GM18502 (cell line): ENCODE data around the gene CORO1C.

Experiments
- ATAC-seq: cut with Tn5 transposase; IDR thresholded peaks from one replicate; pipeline ENCODE4 v1.9.1; 2021; ENCODE audit warnings: mild to moderate bottlenecking; ENCODE audit not compliant: unreplicated experiment, poor library complexity

CORO1C gene

GRCh38 chr12:108700833-108701541 is 30.3 kb downstream of the CORO1C start:
- ATAC-seq, result no peak

- ATAC-seq, result no peak
Measured at GRCh38 chr12:108699955-108700563, 31.3 kb downstream of the CORO1C start.

GRCh38 chr12:108697905-108698304 is 33.4 kb downstream of the CORO1C start:
- no peak for ATAC-seq

- ATAC-seq, result no peak
Measured at GRCh38 chr12:108696996-108697290, 34.4 kb downstream of the CORO1C start.

DNA sequence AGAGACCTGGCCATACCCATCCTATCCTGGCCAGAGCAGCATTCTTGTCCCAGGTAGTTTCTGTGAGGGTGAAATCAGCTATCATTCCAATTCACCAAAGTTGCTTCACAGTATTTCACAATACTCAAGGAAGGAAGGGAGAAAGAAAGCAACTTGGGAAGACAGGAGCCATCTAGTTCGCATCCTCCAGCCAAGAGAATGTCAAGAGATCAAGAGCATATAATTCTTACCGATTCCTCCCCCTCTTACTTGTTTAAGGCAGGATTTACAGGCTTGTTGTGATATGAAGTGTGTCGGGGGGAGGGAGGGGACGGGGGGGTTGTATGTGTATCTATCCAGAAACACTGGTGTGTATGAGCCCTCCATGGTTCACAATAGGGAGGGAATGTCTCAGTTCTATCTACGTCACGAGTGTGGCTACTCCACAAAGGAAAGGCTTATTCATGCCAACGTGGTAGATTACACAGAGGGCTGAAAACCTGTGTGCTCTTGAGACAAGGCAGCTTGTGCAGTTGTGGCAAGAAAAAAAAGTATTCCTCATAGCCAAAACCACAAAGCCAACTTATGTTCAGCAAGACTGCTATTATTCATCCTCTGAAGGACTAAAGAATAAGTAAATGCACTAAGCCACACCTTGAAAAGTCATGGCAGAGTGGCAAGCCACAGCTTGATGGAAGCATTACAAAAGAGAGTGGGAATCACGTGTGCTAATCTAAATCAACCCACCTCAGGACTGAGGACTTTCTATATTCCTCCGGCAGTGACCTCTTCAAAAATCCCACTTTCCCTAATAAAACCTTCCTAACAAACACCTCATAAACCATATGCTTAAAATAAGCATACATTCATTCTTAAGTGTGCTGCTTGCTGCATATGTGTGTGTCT is 35.0 kb downstream of the CORO1C start:
- no peak for ATAC-seq

GRCh38 chr12:108694812-108695278 is 36.5 kb downstream of the CORO1C start:
- no peak for ATAC-seq

GRCh38 chr12:108693751-108694150 is 37.6 kb downstream of the CORO1C start:
- no peak for ATAC-seq

- no peak for ATAC-seq
Measured at GRCh38 chr12:108693186-108693730, 38.1 kb downstream of the CORO1C start.

DNA sequence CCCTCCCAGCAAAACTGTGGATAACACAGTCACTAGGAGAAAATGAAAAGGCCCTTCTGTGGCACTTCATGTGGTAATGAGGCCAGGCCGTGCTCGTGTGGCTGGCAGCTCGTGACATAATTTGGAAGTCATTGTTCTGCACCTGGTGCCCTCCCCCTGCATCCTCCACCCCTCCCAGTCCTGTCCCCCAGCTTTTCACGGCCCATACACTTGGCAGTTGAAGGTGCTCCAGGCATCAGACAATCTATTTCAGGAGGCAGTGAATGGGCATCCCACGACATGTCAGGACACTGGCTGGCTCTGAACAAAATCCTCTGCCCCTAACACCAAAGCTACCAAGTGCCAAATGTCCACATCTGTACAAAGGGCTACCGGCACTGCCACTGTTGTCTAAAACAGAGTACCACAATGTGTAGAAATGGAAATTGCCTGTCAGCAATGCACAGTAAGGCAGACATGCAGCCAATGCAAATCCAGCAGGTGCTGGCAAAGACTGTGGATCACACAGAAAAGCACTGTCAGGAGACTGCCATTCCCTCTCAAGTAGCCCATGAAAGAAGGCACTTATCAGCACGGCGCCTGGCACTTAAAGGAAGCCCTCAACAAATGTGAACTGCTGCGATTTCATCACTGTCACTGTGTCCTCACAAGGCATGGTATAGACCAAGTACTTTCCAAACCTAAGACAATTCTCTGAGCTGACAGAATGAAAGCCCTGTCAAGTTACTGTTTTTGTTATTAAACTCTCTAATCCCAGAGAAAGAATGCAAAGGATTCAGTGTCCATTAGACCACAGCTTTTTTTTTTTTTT is 39.1 kb downstream of the CORO1C start:
- peak; percentile 19 for ATAC-seq

DNA sequence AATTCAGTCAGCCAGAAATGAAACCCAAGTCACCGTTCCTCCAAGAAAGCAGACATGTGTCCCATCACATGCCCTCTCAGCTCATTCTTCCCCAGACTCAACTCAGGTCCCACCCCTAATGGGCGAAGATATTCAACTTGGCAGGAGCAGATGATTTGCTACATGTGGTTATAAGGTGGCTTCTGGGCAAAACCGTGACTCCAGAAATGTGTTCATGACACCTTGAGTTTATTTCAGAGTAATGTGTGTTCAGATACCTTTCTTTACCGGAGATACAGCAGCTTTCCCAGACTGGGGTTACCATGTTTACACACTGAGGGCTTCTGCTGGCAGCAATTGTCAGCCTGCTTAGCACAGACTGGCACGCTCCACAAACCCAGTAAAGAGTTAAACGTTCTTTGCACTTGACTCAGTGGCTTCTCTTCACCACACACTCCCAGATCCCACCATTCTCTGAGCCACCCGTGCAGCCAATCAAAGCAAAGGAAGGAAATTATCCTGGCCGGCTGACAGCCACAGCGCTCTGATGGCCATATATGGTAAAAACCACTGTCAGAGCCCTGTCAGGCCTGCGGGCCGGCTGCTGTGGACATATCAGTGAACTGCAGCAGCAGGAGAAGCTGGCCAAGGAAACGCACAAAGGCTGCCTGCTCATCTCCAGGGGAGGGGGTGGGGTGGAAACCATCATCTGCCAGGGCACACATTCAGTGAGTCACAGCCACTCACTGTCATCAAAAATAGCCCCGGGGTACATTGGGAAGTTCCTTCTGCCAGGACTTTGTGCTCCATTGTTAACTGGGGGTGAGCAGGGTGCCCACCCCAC is 39.9 kb downstream of the CORO1C start:
- ATAC-seq, result peak; percentile 64

DNA sequence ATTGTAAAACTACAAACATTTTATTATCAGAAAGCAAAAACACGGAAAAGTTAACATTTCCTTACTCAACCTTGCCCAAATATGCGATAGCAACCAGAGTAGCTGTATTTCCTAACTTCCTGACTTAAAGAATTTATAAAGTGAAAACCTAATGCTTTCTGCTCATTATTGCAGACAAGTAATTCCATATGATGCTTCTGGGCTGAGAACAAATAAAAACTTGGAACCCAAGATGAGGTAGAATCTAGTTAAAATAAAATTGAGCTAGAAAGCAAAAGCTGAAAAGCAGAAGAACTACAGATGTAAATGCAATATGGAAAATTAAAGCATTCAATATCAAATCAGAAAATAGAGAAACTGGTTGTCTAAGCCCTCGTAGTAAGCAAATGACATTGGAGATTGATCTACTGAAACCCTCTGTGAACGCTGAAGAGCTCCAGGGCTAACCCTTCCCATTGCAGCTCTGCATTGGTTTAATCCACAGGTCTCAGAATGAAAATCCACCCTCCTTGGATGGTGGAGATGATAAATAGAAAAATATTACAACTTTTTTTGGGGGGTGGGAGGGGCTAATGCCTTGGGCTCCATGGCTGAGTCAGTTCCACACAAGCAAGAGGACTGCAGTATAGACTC is 40.7 kb downstream of the CORO1C start:
- ATAC-seq, result no peak

- ATAC-seq, result no peak
Measured at GRCh38 chr12:108690191-108690518, 41.2 kb downstream of the CORO1C start.

- no peak for ATAC-seq
Measured at GRCh38 chr12:108689314-108690190, 41.8 kb downstream of the CORO1C start.

GRCh38 chr12:108686780-108687179 is 44.5 kb downstream of the CORO1C start:
- no peak for ATAC-seq

DNA sequence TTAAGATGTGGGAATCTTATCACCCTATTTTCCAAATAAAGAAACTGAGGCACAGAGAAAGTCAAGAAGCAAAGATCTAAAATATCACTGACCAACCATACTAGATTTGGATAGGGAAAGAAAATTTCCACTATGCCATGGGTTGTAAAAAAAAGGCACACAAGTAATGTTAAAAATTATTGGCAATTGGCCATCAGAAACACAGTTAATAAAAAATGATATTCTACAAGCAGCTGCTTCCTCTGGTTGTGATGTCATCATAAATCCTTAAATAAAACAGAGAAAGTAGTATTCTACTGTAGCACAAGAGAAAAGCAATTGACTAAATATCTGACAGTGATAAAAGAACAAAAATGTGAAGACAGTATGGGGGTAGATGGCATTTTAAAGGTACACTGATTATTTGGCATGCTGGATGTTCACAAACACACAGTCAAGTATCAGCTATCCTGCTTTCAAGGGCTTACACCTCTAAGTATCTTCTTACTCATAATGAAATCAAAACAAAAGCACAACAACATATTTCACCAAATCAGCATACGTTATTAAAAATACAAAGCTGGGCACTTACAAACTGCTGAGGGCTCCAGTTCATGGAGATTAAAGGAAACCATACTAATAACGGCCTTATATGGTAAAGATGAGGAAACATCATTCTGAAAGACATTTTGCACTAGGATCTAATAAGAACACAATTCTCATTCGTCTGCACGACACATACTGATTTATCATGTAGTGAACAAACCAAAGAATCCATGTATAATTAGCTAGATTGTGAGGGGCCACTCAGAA is 45.7 kb downstream of the CORO1C start:
- no peak for ATAC-seq

GRCh38 chr12:108683906-108684556 is 47.3 kb downstream of the CORO1C start:
- ATAC-seq, result no peak

- no peak for ATAC-seq
Measured at GRCh38 chr12:108681317-108681716, 50.0 kb downstream of the CORO1C start.
